ENCODE measurements around the gene CALCOCO1. TPM values are rescaled to one million over a fixed set of nuclear protein-coding genes. Genes with fewer than 3 reads are reported as not detected.

Gene CALCOCO1
- total and polyA plus RNA-seq, 4 donors, result 65.5 to 223 (median 75.9) TPM

GRCh38 chr12:53757101-53757770 is 30.0 kb upstream of the CALCOCO1 start:
- WGBS, 2 donors, result 8 to 9% methylated on average over 17 of the region's 17 CpGs
- peak; percentile 84 for TF ChIP-seq CTCF (IDR thresholded peaks at IDR 0.05; ENCODE audit: control extremely low read depth, extremely low read depth)
- peaks cover 0 to 79% (median 48%) of the 10 kb centered on the region in 3 donors for H3K27me3 ChIP-seq (ENCODE audit: control insufficient read depth in 3 of 3, insufficient read depth in 3 of 3, low read length in 2 of 3)
- peaks cover 0 to 16% (median 0%) of the 10 kb centered on the region in 5 donors for H3K4me1 ChIP-seq (ENCODE audit: control insufficient read depth in 5 of 5, insufficient read depth in 5 of 5, low read length in 5 of 5)
- H3K4me3 ChIP-seq, result no peak overlapping the region
- H3K9me3 ChIP-seq (ENCODE audit: control insufficient read depth in 4 of 4, insufficient read depth in 3 of 4, low read length in 3 of 4), result no peaks in the 10 kb centered on the region
- H3K36me3 ChIP-seq (ENCODE audit: control insufficient read depth in 4 of 4, insufficient read depth in 4 of 4, low read length in 4 of 4), result no peaks in the 10 kb centered on the region
- no peak overlapping the region for H3K9ac ChIP-seq (ENCODE audit: insufficient read depth in 1 of 2, low read length in 2 of 2)
- ATAC-seq (ENCODE audit: insufficient read depth, low FRiP score), result peak; percentile 45
- DNase-seq, result peak; percentile 81 to 84 (median 82)
- H3K27ac ChIP-seq (ENCODE audit: low read depth in 1 of 2, low read length in 1 of 2), result no peak overlapping the region

- WGBS, 2 donors, result 71 to 74% methylated on average over 5 of the region's 5 CpGs
- Histone ChIP-seq H3K27ac (ENCODE audit: low read depth in 1 of 2, low read length in 1 of 2) (no peak overlapping the region), H3K9me3 (ENCODE audit: control insufficient read depth in 4 of 4, insufficient read depth in 3 of 4, low read length in 3 of 4) (no peaks in the 10 kb centered on the region), H3K36me3 (ENCODE audit: control insufficient read depth in 4 of 4, insufficient read depth in 4 of 4, low read length in 4 of 4) (no peaks in the 10 kb centered on the region), H3K4me1 (ENCODE audit: control insufficient read depth in 5 of 5, insufficient read depth in 5 of 5, low read length in 5 of 5) (peaks cover 0 to 16% (median 0%) of the 10 kb centered on the region in 5 donors), H3K9ac (ENCODE audit: insufficient read depth in 1 of 2, low read length in 2 of 2) (no peak overlapping the region), H3K27me3 (ENCODE audit: control insufficient read depth in 3 of 3, insufficient read depth in 3 of 3, low read length in 2 of 3) (peaks cover 0 to 79% (median 53%) of the 10 kb centered on the region in 3 donors), H3K4me3 (no peak overlapping the region)
- peak in 2 of 3 donors; percentile 28 to 30 for DNase-seq
- no peak for ATAC-seq (ENCODE audit: insufficient read depth, low FRiP score)
- no peak for TF ChIP-seq CTCF (IDR thresholded peaks at IDR 0.05; ENCODE audit: control extremely low read depth, extremely low read depth)
Measured at GRCh38 chr12:53756300-53757100, 29.2 kb upstream of the CALCOCO1 start.

DNA sequence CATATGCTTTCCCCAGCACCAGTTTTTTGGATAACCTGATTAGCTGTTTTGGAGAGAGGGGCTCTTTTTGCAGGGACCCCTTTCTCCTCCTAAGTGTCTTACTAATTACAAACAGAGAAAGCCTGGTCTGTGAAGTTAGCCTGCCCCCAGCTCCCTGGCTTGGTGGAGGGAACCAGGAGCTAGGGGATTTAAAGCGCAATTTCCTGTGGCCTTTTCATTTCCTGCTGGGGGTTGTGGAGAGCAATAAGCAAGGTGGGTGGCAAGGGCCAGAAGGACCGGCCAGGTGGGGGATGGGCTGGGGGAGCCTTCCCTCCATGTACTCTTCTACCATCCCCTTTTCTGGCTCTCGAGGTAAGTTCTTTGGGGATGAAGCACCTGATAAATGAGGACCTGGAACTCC is 28.6 kb upstream of the CALCOCO1 start:
- no peak for TF ChIP-seq CTCF (IDR thresholded peaks at IDR 0.05; ENCODE audit: control extremely low read depth, extremely low read depth)
- no peaks in the 10 kb centered on the region for H3K9me3 ChIP-seq (ENCODE audit: control insufficient read depth in 4 of 4, insufficient read depth in 3 of 4, low read length in 3 of 4)
- no peak overlapping the region for H3K9ac ChIP-seq (ENCODE audit: insufficient read depth in 1 of 2, low read length in 2 of 2)
- ATAC-seq (ENCODE audit: insufficient read depth, low FRiP score) (no peak), DNase-seq (no peak)
- H3K36me3 ChIP-seq (ENCODE audit: control insufficient read depth in 4 of 4, insufficient read depth in 4 of 4, low read length in 4 of 4), result no peaks in the 10 kb centered on the region
- H3K27me3 ChIP-seq (ENCODE audit: control insufficient read depth in 3 of 3, insufficient read depth in 3 of 3, low read length in 2 of 3), result peaks cover 0 to 80% (median 54%) of the 10 kb centered on the region in 3 donors
- H3K4me3 ChIP-seq, result no peak overlapping the region
- WGBS, 2 donors, result 29 to 53% methylated on average over 3 of the region's 3 CpGs
- H3K4me1 ChIP-seq (ENCODE audit: control insufficient read depth in 5 of 5, insufficient read depth in 5 of 5, low read length in 5 of 5), result peaks cover 0 to 18% (median 2%) of the 10 kb centered on the region in 5 donors
- no peak overlapping the region for H3K27ac ChIP-seq (ENCODE audit: low read depth in 1 of 2, low read length in 1 of 2)
